ENCODE data around the gene PLK1. TPM values are rescaled to one million over a fixed set of nuclear protein-coding genes. Genes with fewer than 3 reads are reported as not detected.
A peak's percentile ranks its signal among the peaks of the same experiment; 100 is the strongest.

PLK1 gene
- total and polyA plus RNA-seq, 5 donors from 2014 or later, result 1.4 to 4.2 (median 2.1) TPM

DNA sequence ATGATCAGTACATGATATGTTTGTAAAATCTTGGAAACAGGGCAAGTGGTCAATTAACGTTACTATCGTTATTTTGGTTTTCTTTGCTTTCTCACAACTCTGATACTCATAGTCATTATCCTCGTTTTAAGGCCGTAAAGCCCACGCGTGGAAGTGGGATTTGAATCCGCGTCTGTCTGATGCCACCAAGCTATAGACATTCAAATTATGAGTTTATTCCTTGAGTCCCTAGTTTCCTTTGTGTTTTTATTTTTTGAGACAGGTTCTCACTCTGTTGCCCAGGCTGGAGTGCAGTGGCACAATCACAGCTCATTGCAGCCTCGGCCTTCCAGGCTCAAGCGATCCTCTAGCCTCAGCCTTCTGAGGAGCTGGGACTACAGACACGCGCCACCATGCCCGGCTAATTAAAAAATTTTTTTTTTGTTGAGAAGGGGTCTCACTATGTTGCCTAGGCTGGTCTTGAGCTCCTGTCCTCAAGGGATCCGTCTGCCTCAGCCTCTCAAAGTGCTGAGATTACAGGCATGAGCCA, 36.4 kb upstream of the PLK1 start:
- Histone ChIP-seq H3K36me3 (ENCODE audit: control insufficient read depth, insufficient read depth, low read length) (peaks cover 19% of the 10 kb centered on the region), H3K27ac (ENCODE audit: insufficient read depth, low read length, poor library complexity, severe bottlenecking) (peak overlapping the region; percentile 83), H3K4me3 (ENCODE audit: low read depth, low read length) (peak overlapping the region; percentile 67), H3K9me3 (ENCODE audit: control insufficient read depth in 2 of 2, low read length in 2 of 2) (no peaks in the 10 kb centered on the region), H3K27me3 (ENCODE audit: control insufficient read depth, insufficient read depth, low read length) (no peaks in the 10 kb centered on the region), H3K4me1 (ENCODE audit: control insufficient read depth, insufficient read depth, low read length, poor library complexity, severe bottlenecking) (peaks cover 18% of the 10 kb centered on the region)
- Mint-ChIP-seq H3K4me3 (peak overlapping the region; percentile 98 to 99 (median 98)), H3K27ac (peak overlapping the region; percentile 95 to 98 (median 98)), H3K4me1 (peaks cover 20 to 61% (median 41%) of the 10 kb centered on the region in 4 donors), H3K9me3 (peaks cover 0 to 4% (median 0%) of the 10 kb centered on the region in 7 donors), H3K27me3 (peaks cover 4% of the 10 kb centered on the region), H3K36me3 (peaks cover 30% of the 10 kb centered on the region)
- DNase-seq (peak in 1 of 3 donors; percentile 7), ATAC-seq (ENCODE audit: low read depth in 2 of 2) (no peak)

DNA sequence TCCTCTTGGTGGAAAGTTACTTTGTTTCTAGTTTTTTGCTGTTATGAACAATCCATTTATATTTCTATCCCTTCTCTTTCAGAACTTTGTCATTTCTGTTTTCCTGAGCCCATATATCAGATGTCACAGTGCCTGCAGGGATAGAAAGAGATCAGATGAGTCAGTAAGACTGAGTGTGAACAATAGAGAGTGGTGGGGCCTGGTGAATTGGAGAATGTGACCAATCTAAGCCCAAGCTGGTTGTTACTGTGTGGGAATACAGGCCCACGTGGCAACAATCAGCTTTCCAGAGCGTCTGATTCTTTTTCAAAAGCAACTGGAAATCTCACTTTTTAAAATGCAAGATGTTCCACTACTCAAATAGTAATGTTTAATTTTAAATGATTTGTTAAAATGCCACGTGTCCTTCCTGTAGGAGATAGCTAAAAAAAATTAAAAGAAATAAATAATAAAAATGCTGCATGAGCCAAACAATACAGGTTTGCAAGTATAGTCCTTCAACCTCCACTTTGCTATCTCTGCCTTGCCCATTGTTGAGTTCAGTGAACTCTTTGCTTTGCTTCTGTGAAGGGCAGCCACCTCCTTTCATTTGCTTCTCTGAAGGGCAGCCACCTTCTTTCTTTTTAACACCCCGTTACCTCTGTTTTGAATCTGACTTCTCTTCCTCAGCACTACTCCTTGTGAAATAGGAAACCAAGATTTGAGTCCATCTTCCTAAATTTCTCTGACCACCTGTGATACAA, 27.8 kb upstream of the PLK1 start:
- Histone ChIP-seq H3K9me3 (ENCODE audit: control insufficient read depth in 2 of 2, low read length in 2 of 2) (no peaks in the 10 kb centered on the region), H3K4me1 (ENCODE audit: control insufficient read depth, insufficient read depth, low read length, poor library complexity, severe bottlenecking) (no peaks in the 10 kb centered on the region), H3K4me3 (ENCODE audit: low read depth, low read length) (no peak overlapping the region), H3K27me3 (ENCODE audit: control insufficient read depth, insufficient read depth, low read length) (no peaks in the 10 kb centered on the region), H3K27ac (ENCODE audit: insufficient read depth, low read length, poor library complexity, severe bottlenecking) (no peak overlapping the region), H3K36me3 (ENCODE audit: control insufficient read depth, insufficient read depth, low read length) (peaks cover 35% of the 10 kb centered on the region)
- Mint-ChIP-seq H3K4me3 (peak overlapping the region in 2 of 4 donors; percentile 4 to 17), H3K27ac (peak overlapping the region; percentile 13 to 82 (median 71)), H3K9me3 (no peaks in the 10 kb centered on the region), H3K36me3 (peaks cover 61% of the 10 kb centered on the region), H3K4me1 (peaks cover 16 to 57% (median 45%) of the 10 kb centered on the region in 4 donors), H3K27me3 (no peaks in the 10 kb centered on the region)
- ATAC-seq (ENCODE audit: low read depth in 2 of 2), result no peak
- DNase-seq, result no peak

DNA sequence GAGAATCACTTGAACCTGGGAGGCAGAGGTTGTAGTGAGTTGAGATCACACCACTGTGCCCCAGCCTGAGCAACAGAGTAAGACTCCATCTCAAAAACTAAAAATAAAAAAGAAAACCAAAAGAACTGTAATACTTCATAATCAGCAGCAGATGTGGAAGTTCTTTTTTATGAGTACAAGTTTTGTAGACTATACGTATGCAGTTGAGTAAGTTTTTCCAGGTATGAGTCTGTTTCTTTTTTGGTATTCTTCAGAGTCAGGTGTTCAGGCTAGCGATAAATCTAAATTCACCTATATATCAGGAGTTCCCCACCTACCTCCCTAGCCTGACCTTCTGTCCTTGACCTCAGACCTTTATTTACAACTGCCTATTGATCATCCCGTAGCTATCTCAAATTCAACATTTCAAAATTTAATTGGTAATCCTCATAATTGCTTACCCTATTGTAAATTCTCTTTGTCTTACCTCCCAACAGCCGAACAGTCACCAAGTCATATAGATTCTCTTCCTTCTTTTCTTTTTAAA, 26.7 kb upstream of the PLK1 start:
- DNase-seq (no peak), ATAC-seq (ENCODE audit: low read depth in 2 of 2) (peak in 1 of 2 donors; percentile 22)
- no peaks in the 10 kb centered on the region for H3K27me3 Mint-ChIP-seq
- peaks cover 16 to 52% (median 39%) of the 10 kb centered on the region in 4 donors for H3K4me1 Mint-ChIP-seq
- no peak overlapping the region for H3K27ac ChIP-seq (ENCODE audit: insufficient read depth, low read length, poor library complexity, severe bottlenecking)
- no peak overlapping the region for H3K4me3 ChIP-seq (ENCODE audit: low read depth, low read length)
- H3K4me1 ChIP-seq (ENCODE audit: control insufficient read depth, insufficient read depth, low read length, poor library complexity, severe bottlenecking), result no peaks in the 10 kb centered on the region
- H3K27me3 ChIP-seq (ENCODE audit: control insufficient read depth, insufficient read depth, low read length), result no peaks in the 10 kb centered on the region
- peaks cover 29% of the 10 kb centered on the region for H3K36me3 ChIP-seq (ENCODE audit: control insufficient read depth, insufficient read depth, low read length)
- no peaks in the 10 kb centered on the region for H3K9me3 ChIP-seq (ENCODE audit: control insufficient read depth in 2 of 2, low read length in 2 of 2)
- H3K9me3 Mint-ChIP-seq, result no peaks in the 10 kb centered on the region
- peak overlapping the region in 1 of 4 donors; percentile 6 for H3K4me3 Mint-ChIP-seq
- peaks cover 53% of the 10 kb centered on the region for H3K36me3 Mint-ChIP-seq
- peak overlapping the region in 2 of 3 donors; percentile 2 to 44 for H3K27ac Mint-ChIP-seq

DNA sequence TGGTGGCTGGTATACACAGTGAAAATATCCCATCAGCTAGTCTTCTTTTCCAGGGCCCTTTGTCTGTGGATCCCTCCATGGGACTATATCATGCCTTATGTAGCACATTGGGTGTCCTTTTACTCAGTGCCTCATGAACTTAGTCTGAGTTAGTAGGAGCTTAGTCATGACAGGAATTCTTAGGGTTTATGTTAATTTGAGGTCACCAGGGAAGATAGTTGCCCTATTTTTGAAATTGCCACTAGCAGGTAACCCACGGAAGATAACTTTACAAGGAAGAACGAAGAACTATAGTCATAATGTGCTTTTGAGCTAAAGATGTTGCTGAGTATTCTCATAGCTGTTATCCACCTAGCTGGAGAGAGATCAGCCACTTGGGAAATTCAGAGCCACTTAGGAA, 14.8 kb upstream of the PLK1 start:
- H3K4me1 ChIP-seq (ENCODE audit: control insufficient read depth, insufficient read depth, low read length, poor library complexity, severe bottlenecking), result no peaks in the 10 kb centered on the region
- peaks cover 81% of the 10 kb centered on the region for H3K36me3 Mint-ChIP-seq
- no peak overlapping the region for H3K27ac ChIP-seq (ENCODE audit: insufficient read depth, low read length, poor library complexity, severe bottlenecking)
- no peaks in the 10 kb centered on the region for H3K9me3 Mint-ChIP-seq
- H3K4me3 Mint-ChIP-seq, result no peak overlapping the region
- peaks cover 97% of the 10 kb centered on the region for H3K36me3 ChIP-seq (ENCODE audit: control insufficient read depth, insufficient read depth, low read length)
- peak overlapping the region in 1 of 3 donors; percentile 44 for H3K27ac Mint-ChIP-seq
- no peaks in the 10 kb centered on the region for H3K27me3 ChIP-seq (ENCODE audit: control insufficient read depth, insufficient read depth, low read length)
- H3K4me1 Mint-ChIP-seq, result peaks cover 0 to 20% (median 10%) of the 10 kb centered on the region in 4 donors
- no peaks in the 10 kb centered on the region for H3K27me3 Mint-ChIP-seq
- H3K9me3 ChIP-seq (ENCODE audit: control insufficient read depth in 2 of 2, low read length in 2 of 2), result no peaks in the 10 kb centered on the region
- no peak overlapping the region for H3K4me3 ChIP-seq (ENCODE audit: low read depth, low read length)
- DNase-seq (no peak), ATAC-seq (ENCODE audit: low read depth in 2 of 2) (no peak)

DNA sequence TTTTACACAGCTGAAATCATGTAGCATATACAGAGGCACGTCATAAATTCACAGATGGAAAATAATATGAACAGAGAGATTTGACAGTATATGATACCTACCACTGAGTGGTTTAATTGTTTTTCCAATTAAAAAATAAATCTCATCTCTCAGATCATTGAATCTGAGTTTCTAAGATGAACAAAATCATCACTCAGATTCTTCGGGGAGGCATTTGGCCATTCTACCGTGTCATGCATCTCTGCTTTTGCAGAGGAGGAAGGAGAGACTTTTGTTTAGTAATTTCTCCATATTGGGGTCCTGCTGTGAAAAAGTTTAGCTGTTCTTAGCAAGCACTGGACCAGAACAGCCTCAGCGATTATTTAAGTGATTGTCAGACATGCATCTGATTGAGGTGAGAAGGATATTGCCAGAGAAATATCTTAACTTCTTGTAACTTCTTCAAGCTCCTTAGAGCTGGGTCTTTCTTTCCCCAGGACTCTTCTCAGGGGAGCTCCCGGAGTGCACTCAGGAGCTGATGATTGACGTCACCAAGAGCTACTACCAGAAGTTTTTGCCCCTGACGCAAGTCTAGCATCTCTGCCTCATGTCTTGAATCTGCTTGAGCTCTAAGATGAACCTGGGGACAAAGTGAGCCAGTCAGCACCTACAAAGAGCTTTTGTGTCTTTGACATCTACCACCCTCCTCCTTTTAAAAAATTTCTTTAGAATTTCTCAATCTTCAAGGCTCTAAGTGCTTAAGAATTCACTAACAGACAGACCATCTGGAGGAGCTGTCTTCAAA, 11.9 kb upstream of the PLK1 start:
- Mint-ChIP-seq H3K9me3 (no peaks in the 10 kb centered on the region), H3K27me3 (no peaks in the 10 kb centered on the region), H3K4me3 (no peak overlapping the region), H3K27ac (peak overlapping the region in 1 of 3 donors; percentile 67), H3K36me3 (peaks cover 71% of the 10 kb centered on the region), H3K4me1 (peaks cover 7 to 21% (median 13%) of the 10 kb centered on the region in 4 donors)
- no peaks in the 10 kb centered on the region for H3K27me3 ChIP-seq (ENCODE audit: control insufficient read depth, insufficient read depth, low read length)
- no peak overlapping the region for H3K27ac ChIP-seq (ENCODE audit: insufficient read depth, low read length, poor library complexity, severe bottlenecking)
- ATAC-seq (ENCODE audit: low read depth in 2 of 2) (no peak), DNase-seq (no peak)
- H3K4me3 ChIP-seq (ENCODE audit: low read depth, low read length), result no peak overlapping the region
- peaks cover 87% of the 10 kb centered on the region for H3K36me3 ChIP-seq (ENCODE audit: control insufficient read depth, insufficient read depth, low read length)
- H3K4me1 ChIP-seq (ENCODE audit: control insufficient read depth, insufficient read depth, low read length, poor library complexity, severe bottlenecking), result no peaks in the 10 kb centered on the region
- H3K9me3 ChIP-seq (ENCODE audit: control insufficient read depth in 2 of 2, low read length in 2 of 2), result no peaks in the 10 kb centered on the region

DNA sequence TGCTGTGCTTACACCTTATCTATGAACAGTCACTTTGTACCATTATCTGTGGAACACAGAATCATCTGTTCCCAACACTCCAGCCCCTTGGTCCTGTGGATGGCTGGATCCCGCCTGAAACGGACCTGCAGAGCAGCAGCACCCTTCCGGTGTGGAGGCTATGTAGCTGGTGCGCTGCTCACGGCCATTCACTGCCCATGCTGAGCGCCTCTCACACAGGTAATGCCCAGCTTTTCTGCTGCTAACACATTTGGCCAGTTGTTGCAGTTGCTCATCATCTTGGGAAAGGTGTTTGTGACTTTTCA, 11.4 kb upstream of the PLK1 start:
- Mint-ChIP-seq H3K36me3 (peaks cover 69% of the 10 kb centered on the region), H3K4me3 (no peak overlapping the region), H3K4me1 (peaks cover 7 to 22% (median 13%) of the 10 kb centered on the region in 4 donors), H3K27me3 (no peaks in the 10 kb centered on the region), H3K9me3 (no peaks in the 10 kb centered on the region), H3K27ac (no peak overlapping the region)
- Histone ChIP-seq H3K9me3 (ENCODE audit: control insufficient read depth in 2 of 2, low read length in 2 of 2) (no peaks in the 10 kb centered on the region), H3K4me3 (ENCODE audit: low read depth, low read length) (no peak overlapping the region), H3K36me3 (ENCODE audit: control insufficient read depth, insufficient read depth, low read length) (peaks cover 82% of the 10 kb centered on the region), H3K27me3 (ENCODE audit: control insufficient read depth, insufficient read depth, low read length) (no peaks in the 10 kb centered on the region), H3K4me1 (ENCODE audit: control insufficient read depth, insufficient read depth, low read length, poor library complexity, severe bottlenecking) (no peaks in the 10 kb centered on the region), H3K27ac (ENCODE audit: insufficient read depth, low read length, poor library complexity, severe bottlenecking) (no peak overlapping the region)
- ATAC-seq (ENCODE audit: low read depth in 2 of 2) (no peak), DNase-seq (no peak)

DNA sequence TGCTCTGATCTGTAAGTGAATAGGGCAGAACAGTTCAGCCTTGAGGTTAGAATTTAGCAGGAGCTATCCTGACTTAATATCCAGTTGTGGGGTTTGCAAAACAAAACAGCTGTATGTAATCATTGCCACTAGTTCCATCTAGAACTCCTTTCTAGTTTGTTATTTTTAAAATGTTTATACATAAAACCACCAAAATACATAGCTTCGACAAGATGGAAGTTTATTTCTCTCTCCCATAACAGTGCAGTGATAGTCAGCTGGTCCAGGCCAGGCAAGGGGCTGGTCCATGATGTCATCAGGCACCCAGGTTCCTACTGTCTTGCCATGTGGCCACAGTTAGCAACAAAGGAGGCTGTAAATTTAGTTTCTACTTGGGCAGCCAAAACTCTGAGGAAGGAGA, 10.5 kb upstream of the PLK1 start:
- Histone ChIP-seq H3K27me3 (ENCODE audit: control insufficient read depth, insufficient read depth, low read length) (no peaks in the 10 kb centered on the region), H3K27ac (ENCODE audit: insufficient read depth, low read length, poor library complexity, severe bottlenecking) (no peak overlapping the region), H3K9me3 (ENCODE audit: control insufficient read depth in 2 of 2, low read length in 2 of 2) (no peaks in the 10 kb centered on the region), H3K36me3 (ENCODE audit: control insufficient read depth, insufficient read depth, low read length) (peaks cover 73% of the 10 kb centered on the region), H3K4me3 (ENCODE audit: low read depth, low read length) (no peak overlapping the region), H3K4me1 (ENCODE audit: control insufficient read depth, insufficient read depth, low read length, poor library complexity, severe bottlenecking) (no peaks in the 10 kb centered on the region)
- DNase-seq (no peak), ATAC-seq (ENCODE audit: low read depth in 2 of 2) (no peak)
- H3K4me3 Mint-ChIP-seq, result no peak overlapping the region
- peaks cover 64% of the 10 kb centered on the region for H3K36me3 Mint-ChIP-seq
- no peaks in the 10 kb centered on the region for H3K27me3 Mint-ChIP-seq
- peaks cover 7 to 22% (median 13%) of the 10 kb centered on the region in 4 donors for H3K4me1 Mint-ChIP-seq
- H3K27ac Mint-ChIP-seq, result no peak overlapping the region
- no peaks in the 10 kb centered on the region for H3K9me3 Mint-ChIP-seq
